GM18502 (cell line): ENCODE measurements around the gene PRIMPOL.

Experiments
- ATAC-seq: cut with Tn5 transposase; IDR thresholded peaks from one replicate; pipeline ENCODE4 v1.9.1; 2021; ENCODE audit warnings: mild to moderate bottlenecking; ENCODE audit not compliant: unreplicated experiment, poor library complexity

PRIMPOL gene

GRCh38 chr4:184744236-184744635 is 94.7 kb downstream of the PRIMPOL start:
- no peak for ATAC-seq
